Forelimb muscle (tissue), 1 donor: ENCODE data around the gene GNAZ. TPM values are rescaled to one million over a fixed set of nuclear protein-coding genes. Genes with fewer than 3 reads are reported as not detected.
"Not testable (repeated sequence)": the region's sequence is repeated elsewhere in the genome, so short reads cannot be mapped to it uniquely, and the experiment has no call there.

Experiments
- DNase-seq: peaks from one replicate; pipeline ENCODE4 v3.0.0-alpha.2; 2013; ENCODE audit warnings: low read depth
- polyA plus RNA-seq: library from polyadenylated mRNA; unstranded; fragments of 120-200 nt; gene quantifications from one replicate; pipeline ENCODE4 v1.2.1, GENCODE V29; 2013; ENCODE audit not compliant: insufficient read length

GNAZ gene
- polyA plus RNA-seq, 1 donor = 2.7 TPM

GRCh38 chr22:23044570-23044969 lies 25.7 kb upstream of the GNAZ start:
- DNase-seq = no peak

DNA sequence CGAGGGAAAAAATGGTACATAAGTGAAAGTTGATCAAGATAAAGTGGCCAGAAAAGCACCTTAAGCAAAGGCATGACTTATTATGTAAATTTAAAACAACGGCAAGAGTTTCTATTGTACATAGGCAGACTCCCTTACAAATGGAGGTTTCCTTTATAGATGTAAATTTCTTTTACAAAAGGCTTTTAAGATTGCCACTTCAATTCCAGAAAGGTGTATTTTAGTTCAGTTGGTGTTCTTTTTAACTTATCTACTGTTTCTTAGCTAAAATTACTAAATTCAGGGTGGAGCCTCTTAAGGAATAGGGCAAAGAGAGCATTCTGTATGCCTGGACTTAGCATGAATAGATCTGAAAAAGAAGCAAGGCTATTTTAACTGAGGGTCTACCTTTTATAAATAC lies 24.9 kb upstream of the GNAZ start:
- no peak for DNase-seq

DNA sequence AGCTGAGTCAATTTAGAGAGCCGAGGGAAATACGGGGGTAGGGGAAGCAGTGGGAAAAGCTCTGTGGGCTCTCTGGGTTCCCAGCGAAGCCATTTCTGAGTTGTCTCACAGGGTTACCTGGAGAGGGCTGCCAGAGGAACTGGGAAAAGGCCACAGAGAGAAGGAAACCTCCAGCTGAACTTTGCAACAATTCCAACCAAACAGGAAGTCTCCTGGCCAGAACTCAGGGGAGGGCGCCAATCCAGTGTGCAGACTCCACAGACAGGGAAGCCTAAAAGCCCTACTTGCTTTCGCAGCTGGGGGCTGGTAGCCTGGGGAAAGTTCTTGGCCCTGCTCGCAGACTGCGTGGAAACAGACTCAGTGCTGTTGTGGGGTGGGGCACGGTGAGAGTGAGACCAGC lies 23.1 kb upstream of the GNAZ start:
- no peak for DNase-seq

- no peak for DNase-seq
Observed at GRCh38 chr22:23047742-23048141, 22.6 kb upstream of the GNAZ start.

GRCh38 chr22:23050546-23050945 lies 19.8 kb upstream of the GNAZ start:
- DNase-seq = not testable (repeated sequence)

DNA sequence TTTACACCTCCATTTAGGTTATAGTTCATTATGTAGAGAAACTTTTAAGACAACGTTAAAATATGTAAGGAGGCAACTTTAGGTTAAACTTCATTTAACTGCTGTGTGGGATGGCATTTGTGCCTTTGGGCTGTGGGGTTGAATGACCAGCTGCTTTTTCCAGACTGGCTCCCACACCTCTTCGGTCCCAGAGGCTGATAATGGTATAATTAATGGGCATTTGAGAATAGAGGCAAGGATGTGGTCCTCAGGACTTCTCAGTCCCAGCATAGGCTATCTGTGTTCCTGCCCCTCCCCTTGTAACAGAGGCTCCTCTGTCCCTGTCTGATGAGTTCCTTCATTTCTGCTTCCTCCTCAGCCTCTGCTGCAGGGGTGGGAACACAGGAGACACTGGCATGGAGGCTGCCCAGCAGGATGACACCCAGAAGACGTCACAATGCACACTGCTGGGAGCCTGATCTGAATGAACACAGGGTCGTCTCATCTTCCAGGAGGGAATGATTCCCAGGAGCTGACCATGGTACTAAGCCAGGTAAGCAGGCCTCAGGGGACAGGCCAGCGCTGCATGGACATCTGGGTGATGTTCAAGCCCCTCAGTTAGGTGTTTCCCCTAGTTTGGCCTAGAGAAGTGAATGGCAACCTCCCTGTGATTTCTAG lies 17.1 kb upstream of the GNAZ start:
- DNase-seq = no peak

DNA sequence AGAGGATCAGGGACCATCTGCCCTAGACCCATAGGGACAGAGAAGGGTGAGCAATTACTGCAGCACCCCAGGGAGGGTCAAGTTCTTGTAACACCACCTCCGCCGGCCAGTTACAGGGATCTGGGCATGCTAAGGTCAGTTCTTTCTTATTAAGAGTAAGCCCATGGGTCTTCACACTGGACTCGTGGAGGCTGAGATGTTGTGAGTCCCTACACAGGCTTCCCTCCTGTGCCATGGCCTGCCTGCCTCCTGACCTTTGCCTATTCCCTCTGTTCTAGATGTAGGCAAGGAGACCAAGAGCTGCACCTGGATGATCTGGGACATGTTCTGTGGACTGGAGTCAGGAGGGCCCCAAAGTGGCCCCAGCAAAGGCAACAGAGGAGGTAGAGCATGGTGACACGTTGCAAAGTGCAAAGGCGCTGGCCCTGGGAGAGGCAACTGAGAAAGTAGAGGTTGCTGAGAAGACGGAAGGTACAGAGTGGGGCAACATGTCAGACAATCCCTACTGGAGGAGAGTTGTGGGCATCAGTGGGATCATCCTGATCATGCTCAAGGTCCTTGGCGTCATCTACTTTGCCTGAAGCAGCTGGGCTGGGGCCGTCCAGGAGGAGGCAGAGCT lies 16.3 kb upstream of the GNAZ start:
- DNase-seq = no peak

DNA sequence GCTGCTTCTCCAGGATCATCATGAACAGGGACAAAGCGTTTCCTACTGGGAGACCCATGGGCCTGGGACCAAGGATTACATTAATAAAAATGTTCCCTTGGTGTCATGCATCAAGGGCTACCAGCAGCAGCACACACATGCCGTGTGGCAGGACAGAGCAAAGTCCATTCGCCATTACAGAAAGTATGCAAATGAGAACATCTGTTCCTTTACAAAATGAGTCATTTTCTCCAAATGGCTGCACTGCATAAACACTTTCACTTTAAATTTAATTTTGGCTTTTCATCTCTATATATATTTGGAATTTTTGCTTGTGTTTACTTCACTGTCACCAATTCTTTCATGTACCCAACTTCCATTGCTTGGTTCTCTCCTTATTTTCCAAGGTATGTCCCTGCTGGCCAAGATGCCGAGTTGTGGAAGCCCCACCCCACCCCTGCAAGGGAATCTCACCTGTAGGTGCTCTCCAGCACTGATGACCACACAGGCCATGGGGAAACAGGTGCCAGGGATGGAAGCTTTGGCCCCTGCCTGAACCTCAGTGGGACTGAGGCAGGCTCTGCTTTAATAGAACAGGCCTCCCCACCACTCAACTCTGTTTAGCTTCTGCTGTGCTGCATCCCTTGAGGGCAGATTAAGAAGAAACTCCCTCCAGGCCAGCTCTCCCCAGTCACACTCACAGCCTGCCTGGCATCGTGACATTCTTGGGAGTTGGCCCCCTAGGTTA lies 15.6 kb upstream of the GNAZ start:
- DNase-seq = no peak

DNA sequence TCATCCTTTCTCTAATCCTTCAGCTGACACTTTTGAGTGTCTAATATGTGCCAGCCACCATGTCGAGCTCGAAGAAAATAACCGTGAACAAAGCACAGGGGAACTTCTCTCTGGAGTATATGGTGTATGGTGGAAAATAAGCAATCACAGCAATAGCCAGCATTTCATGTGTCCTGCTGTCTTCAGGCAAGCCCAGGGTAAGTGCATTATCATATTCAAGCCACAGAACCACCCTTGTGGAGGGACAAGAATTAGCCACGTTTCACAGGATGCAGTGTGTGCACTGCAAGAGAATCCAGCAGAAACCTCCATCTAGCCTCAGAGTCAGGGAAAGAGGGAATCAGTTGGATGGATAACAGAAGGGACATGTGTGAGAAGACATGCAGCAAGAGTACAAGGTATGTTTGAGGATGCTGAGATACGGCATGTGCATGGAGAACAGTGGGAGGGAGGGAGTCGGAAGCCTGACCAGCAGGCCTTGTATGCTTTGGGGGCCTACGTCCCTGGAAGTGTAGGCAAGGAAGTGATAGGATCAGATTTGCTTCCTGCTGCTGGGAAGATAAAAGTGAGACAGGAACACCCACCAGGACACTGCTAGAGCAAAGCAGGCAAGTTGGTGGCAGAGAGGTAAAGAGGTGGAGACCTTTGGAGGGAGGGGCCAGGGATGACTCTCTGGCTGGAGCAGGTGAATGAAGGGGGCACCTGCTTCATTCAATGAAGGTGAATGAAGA lies 14.7 kb upstream of the GNAZ start:
- DNase-seq = no peak

GRCh38 chr22:23057331-23057730 lies 13.0 kb upstream of the GNAZ start:
- no peak for DNase-seq

GRCh38 chr22:23058063-23058462 lies 12.3 kb upstream of the GNAZ start:
- DNase-seq = no peak

DNA sequence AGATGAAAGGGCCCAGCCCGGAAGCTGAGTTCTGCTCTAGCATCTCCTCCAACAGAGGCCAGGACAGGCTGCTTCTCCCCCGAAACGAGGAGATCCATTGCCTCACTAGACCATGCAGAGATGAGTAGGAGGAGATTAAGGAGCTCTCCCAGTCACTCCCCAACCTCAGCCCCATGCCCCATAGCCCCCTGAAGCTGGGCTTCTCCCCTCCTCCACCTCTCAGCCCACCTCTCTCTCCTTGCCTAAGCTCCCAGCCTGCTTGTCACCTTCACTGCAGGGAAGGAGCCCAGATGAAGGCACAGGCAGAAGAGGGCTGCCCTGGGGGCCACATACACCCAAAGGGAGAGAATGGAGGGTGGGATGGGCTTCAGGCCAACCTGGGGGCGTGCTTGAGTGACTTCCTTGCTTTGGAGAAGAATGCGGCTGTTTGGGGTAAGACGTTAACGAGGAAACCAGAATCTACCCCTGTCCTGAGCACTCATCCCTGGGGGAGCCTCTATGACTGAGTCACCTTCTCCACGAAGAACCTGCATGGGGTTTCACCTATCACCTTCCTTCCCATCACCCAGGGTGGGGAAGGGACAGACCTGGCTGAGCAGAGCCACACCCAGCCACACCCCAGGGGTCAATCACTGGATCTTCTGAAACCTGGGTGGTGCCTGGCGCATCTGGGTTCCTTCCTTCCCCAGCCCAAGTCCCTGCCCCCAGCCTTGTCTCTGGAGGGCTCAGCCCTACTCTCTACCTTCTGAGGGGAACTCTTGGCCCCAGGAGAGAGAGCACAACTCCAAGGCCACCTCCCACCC lies 11.6 kb upstream of the GNAZ start:
- DNase-seq = no peak

GRCh38 chr22:23059284-23059948 lies 10.9 kb upstream of the GNAZ start:
- no peak for DNase-seq

- DNase-seq = no peak
Observed at GRCh38 chr22:23060612-23061400, 9.5 kb upstream of the GNAZ start.

- DNase-seq = no peak
Observed at GRCh38 chr22:23061471-23062280, 8.6 kb upstream of the GNAZ start.

GRCh38 chr22:23062616-23063538 lies 7.4 kb upstream of the GNAZ start:
- no peak for DNase-seq

DNA sequence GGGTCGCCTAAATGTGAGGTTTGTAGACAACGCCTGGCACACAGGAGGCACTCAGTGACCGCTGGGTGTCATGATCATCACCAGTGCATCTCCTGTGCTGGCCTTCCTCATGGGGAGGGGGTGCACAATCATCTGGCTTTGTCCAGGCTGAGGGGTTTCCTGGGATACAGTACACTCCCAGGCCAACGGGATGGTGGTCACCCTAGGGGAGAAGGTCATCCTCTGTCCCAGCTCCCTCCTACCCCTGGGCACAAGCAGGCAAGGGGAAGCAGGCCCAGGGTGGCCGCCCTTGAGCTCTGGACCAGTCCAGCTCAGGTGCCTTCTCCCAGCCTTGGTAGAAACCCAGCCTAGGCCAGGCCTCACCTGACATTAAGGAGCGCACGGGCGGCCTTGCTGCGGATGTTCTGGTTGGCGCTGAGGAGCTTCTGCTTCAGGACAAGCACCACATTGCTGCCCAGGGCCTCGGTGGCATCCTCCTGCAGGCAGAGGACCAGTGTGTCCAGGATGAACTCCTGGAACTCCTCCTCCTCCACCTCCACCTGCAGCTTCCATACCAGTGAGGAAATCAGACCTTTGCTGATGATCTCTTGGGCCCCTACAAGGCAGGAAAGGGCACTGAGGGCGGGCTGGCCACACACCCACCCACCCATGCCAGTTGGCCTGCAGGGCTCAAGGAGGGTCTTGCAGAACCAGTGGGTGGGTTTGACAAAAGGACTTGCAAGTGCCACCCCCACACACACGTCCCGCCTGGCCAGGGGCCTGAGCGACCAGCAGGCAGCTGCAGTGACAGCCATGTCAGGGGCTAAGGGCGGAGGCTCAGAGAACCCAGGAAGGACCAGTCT lies 6.6 kb upstream of the GNAZ start:
- no peak for DNase-seq
